Activated CD8-positive, alpha-beta T cell treated with anti-CD3 and anti-CD28 coated beads for 36 hours (primary cell): ENCODE results near the gene GTF3C1. TPM values are rescaled to one million over a fixed set of nuclear protein-coding genes. Genes with fewer than 3 reads are reported as not detected.

Experiments used
- ATAC-seq: fragments of 200-7000 bp; cut with Tn5 transposase; one replicate; pipeline ENCODE4 v1.10.0; 2021; ENCODE audit warnings: mild to moderate bottlenecking, moderate library complexity
- CTCF ChIA-PET: fragments of 350-600 bp; sonication (Branson Sonifier 250); formaldehyde crosslinking; loops from one replicate; lab custom pipeline; 2021; ENCODE audit warnings: antibody characterized with exemption; lab: Charles Lee
- POLR2A ChIA-PET: fragments of 350-600 bp; sonication (Branson Sonifier 250); formaldehyde crosslinking; loops from one replicate; lab custom pipeline; 2021; ENCODE audit warnings: antibody characterized with exemption; lab: Charles Lee
- DNase-seq: peaks from one replicate; pipeline ENCODE4 v3.0.0-alpha.2; 2020
- H3K27ac Mint-ChIP-seq: one replicate; pipeline ENCODE4 v1.8.0; 2021; ENCODE audit warnings: mild to moderate bottlenecking, mixed read lengths
- H3K27me3 Mint-ChIP-seq: one replicate; pipeline ENCODE4 v1.8.0; 2021; ENCODE audit warnings: mixed read lengths
- H3K36me3 Mint-ChIP-seq: one replicate; pipeline ENCODE4 v1.8.0; 2021; ENCODE audit warnings: low read depth, mixed read lengths
- H3K4me1 Mint-ChIP-seq: one replicate; pipeline ENCODE4 v1.8.0; 2021; ENCODE audit warnings: low read depth, mixed read lengths
- H3K4me3 Mint-ChIP-seq: one replicate; pipeline ENCODE4 v1.8.0; 2021; ENCODE audit warnings: mild to moderate bottlenecking, moderate library complexity, mixed read lengths
- H3K9me3 Mint-ChIP-seq: one replicate; pipeline ENCODE4 v1.8.0; 2021; ENCODE audit warnings: mixed read lengths
- CTCF ChIP-seq: fragments of 200-600 bp; IDR thresholded peaks from one replicate; pipeline ENCODE4 v1.8.0; 2022; ENCODE audit warnings: antibody characterized with exemption, mild to moderate bottlenecking
- intact Hi-C: fragments of 100-400 bp; cut with micrococcal nuclease; formaldehyde crosslinking; loops from one replicate; pipeline ENCODE4 v1.10.0; 2022
- total RNA-seq, 2 experiments: library from RNA; stranded (reverse); gene quantifications; one replicate each; pipeline ENCODE4 v1.2.3, GENCODE V29; 2021

Gene GTF3C1
- total RNA-seq, 2 experiments from 2014 or later = 55.9 to 58.6 TPM

DNA sequence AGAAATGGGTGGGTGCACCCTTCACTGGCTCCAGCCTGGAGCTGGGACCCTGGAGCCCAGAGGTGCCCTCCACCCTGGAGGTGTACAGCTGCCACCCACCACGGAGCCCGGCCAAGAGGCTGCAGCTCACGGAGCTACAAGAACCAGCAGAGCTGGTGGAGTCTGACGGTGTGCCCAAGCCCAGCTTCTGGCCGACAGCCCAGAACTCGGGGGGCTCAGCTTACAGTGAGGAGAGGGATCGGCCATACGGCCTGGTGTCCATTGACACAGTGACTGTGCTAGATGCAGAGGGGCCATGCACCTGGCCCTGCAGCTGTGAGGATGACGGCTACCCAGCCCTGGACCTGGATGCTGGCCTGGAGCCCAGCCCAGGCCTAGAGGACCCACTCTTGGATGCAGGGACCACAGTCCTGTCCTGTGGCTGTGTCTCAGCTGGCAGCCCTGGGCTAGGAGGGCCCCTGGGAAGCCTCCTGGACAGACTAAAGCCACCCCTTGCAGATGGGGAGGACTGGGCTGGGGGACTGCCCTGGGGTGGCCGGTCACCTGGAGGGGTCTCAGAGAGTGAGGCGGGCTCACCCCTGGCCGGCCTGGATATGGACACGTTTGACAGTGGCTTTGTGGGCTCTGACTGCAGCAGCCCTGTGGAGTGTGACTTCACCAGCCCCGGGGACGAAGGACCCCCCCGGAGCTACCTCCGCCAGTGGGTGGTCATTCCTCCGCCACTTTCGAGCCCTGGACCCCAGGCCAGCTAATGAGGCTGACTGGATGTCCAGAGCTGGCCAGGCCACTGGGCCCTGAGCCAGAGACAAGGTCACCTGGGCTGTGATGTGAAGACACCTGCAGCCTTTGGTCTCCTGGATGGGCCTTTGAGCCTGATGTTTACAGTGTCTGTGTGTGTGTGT is 100.9 kb downstream of the GTF3C1 start:
- no peak for TF ChIP-seq CTCF
- intact Hi-C loops = no loop called here
- H3K4me1 Mint-ChIP-seq = peaks cover 93% of the 10 kb centered on the region
- peak overlapping the region; percentile 31 for H3K4me3 Mint-ChIP-seq
- ATAC-seq = peak; percentile 0
- DNase-seq = no peak
- ChIA-PET CTCF (interaction anchor here (0.8 to 1.5 kb wide), 2 partner anchors 18 to 71 kb away, joined by 3 to 4 read pairs; no protein-coding TSS in a partner anchor), POLR2A (interaction anchor here (0.7 to 8.1 kb wide), 10 partner anchors 8 to 81 kb away, joined by 3 to 129 read pairs (median 8); partner anchors contain the start of gene IL21R)
- H3K9me3 Mint-ChIP-seq = peaks cover 24% of the 10 kb centered on the region
- H3K36me3 Mint-ChIP-seq = peaks cover 91% of the 10 kb centered on the region
- peak overlapping the region; percentile 97 for H3K27ac Mint-ChIP-seq
- no peaks in the 10 kb centered on the region for H3K27me3 Mint-ChIP-seq

GRCh38 chr16:27447301-27447700 is 102.4 kb downstream of the GTF3C1 start:
- POLR2A ChIA-PET = interaction anchor here (0.6 to 8.3 kb wide), 5 partner anchors 10 to 210 kb away, joined by 3 to 85 read pairs (median 4); no protein-coding TSS in a partner anchor
- Mint-ChIP-seq H3K27me3 (no peaks in the 10 kb centered on the region), H3K4me3 (no peak overlapping the region), H3K27ac (peak overlapping the region; percentile 97), H3K4me1 (peaks cover 91% of the 10 kb centered on the region), H3K36me3 (peaks cover 92% of the 10 kb centered on the region), H3K9me3 (peaks cover 14% of the 10 kb centered on the region)
- DNase-seq (no peak), ATAC-seq (no peak)
- no peak for TF ChIP-seq CTCF
- CTCF ChIA-PET = interaction anchor here (1.0 to 1.9 kb wide), 2 partner anchors 42 to 213 kb away, joined by 3 to 4 read pairs; no protein-coding TSS in a partner anchor
- intact Hi-C loops = no loop called here

- Mint-ChIP-seq H3K36me3 (peaks cover 90% of the 10 kb centered on the region), H3K27me3 (no peaks in the 10 kb centered on the region), H3K4me1 (peaks cover 87% of the 10 kb centered on the region), H3K27ac (peak overlapping the region; percentile 97), H3K9me3 (peaks cover 11% of the 10 kb centered on the region), H3K4me3 (peak overlapping the region; percentile 0)
- TF ChIP-seq CTCF = no peak
- peak; percentile 87 for DNase-seq
- ChIA-PET CTCF (interaction anchor here (1.0 to 1.9 kb wide), 2 partner anchors 42 to 212 kb away, joined by 3 to 4 read pairs; no protein-coding TSS in a partner anchor), POLR2A (interaction anchor here (0.6 to 8.3 kb wide), 5 partner anchors 10 to 209 kb away, joined by 3 to 85 read pairs (median 4); no protein-coding TSS in a partner anchor)
- peak; percentile 57 for ATAC-seq
- intact Hi-C loops = no loop called here
These were observed 103.0 kb downstream of the GTF3C1 start for GRCh38 chr16:27446721-27447120.

DNA sequence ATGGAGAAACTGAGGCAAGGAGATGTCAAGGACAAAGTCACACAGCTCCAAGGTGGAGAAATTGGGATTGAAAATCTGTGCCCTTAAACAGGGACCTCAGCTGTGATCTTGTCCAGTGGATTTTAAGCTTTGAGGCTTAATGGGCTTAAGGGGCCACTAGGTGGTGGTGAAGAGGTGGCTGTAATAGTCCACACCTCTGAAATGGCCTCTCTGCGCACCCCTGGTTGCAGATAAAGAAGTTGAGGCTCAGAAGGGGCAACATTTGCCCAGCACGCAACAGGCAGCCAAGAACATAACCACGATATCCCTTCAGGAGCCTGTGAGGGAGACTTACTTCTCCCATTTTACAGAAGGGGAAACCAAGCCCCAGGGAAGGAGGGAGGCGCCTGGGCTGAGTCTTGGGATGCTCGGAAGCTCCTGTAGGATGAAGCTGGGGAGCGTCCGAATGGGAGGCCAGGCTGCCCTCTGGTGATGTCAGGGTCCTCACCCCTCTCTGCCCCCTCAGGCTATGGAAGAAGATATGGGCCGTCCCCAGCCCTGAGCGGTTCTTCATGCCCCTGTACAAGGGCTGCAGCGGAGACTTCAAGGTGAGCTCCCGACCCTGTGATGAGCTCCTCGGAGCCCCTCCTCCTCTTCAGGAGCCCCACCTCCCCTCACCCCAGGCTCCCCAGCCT is 104.1 kb downstream of the GTF3C1 start:
- ATAC-seq = no peak
- CTCF ChIA-PET = interaction anchor here (1.9 kb wide), 1 partner anchor 41 kb away, joined by 4 read pairs; no protein-coding TSS in a partner anchor

More for the DNA sequence above, 104.1 kb downstream of the GTF3C1 start:
- intact Hi-C loops = no loop called here
- Mint-ChIP-seq H3K36me3 (peaks cover 91% of the 10 kb centered on the region), H3K4me3 (no peak overlapping the region), H3K27me3 (no peaks in the 10 kb centered on the region), H3K27ac (peak overlapping the region; percentile 97), H3K4me1 (peaks cover 78% of the 10 kb centered on the region), H3K9me3 (peaks cover 6% of the 10 kb centered on the region)
- POLR2A ChIA-PET = interaction anchor here (0.9 to 8.3 kb wide), 3 partner anchors 8 to 38 kb away, joined by 3 to 85 read pairs (median 20); no protein-coding TSS in a partner anchor
- no peak for TF ChIP-seq CTCF
- DNase-seq = peak; percentile 16
